ENCODE results near the gene BGLAP. TPM values are rescaled to one million over a fixed set of nuclear protein-coding genes. Genes with fewer than 3 reads are reported as not detected.
A peak's percentile ranks its signal among the peaks of the same experiment; 100 is the strongest.

BGLAP gene
- total RNA-seq, 1 experiment from 2014 or later: 2.4 TPM

GRCh38 chr1:156247460-156248322 is 5.7 kb downstream of the BGLAP start, which contains the start of gene PAQR6:
Gene PAQR6, minus strand, starts transcription at chr1:156248056. Its CDS starts 1,325 bp downstream, at chr1:156246731.
- TF ChIP-seq, protein P1, sequence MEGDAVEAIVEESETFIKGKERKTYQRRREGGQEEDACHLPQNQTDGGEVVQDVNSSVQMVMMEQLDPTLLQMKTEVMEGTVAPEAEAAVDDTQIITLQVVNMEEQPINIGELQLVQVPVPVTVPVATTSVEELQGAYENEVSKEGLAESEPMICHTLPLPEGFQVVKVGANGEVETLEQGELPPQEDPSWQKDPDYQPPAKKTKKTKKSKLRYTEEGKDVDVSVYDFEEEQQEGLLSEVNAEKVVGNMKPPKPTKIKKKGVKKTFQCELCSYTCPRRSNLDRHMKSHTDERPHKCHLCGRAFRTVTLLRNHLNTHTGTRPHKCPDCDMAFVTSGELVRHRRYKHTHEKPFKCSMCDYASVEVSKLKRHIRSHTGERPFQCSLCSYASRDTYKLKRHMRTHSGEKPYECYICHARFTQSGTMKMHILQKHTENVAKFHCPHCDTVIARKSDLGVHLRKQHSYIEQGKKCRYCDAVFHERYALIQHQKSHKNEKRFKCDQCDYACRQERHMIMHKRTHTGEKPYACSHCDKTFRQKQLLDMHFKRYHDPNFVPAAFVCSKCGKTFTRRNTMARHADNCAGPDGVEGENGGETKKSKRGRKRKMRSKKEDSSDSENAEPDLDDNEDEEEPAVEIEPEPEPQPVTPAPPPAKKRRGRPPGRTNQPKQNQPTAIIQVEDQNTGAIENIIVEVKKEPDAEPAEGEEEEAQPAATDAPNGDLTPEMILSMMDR (conservative IDR thresholded peaks at IDR 0.05): no peak
- H3K18ac ChIP-seq (ENCODE audit: insufficient read length, low read depth, low read length): no peak within 1 kb of the TSS
- no peaks in the 10 kb centered on the region for H4K20me1 ChIP-seq (ENCODE audit: control insufficient read depth, insufficient read depth, insufficient read length)
- H2BK5ac ChIP-seq (ENCODE audit: insufficient read length, low read length): no peak within 1 kb of the TSS
- no peak within 1 kb of the TSS for H4K5ac ChIP-seq (ENCODE audit: insufficient read length, low read depth, low read length)
- H3K9ac ChIP-seq (ENCODE audit: extremely low read depth, insufficient read length, low read length): no peak within 1 kb of the TSS
- H3K4me2 ChIP-seq (ENCODE audit: insufficient read depth, insufficient read length, low read length): no peak within 1 kb of the TSS
- H2BK12ac ChIP-seq (ENCODE audit: insufficient read length, low read depth, low read length): no peak within 1 kb of the TSS
- H3K27ac ChIP-seq (ENCODE audit: insufficient read length, low read depth, low read length): no peak within 1 kb of the TSS
- peaks cover 16 to 46% (median 35%) of the 10 kb centered on the region in 3 experiments; a peak in 6 of 7 replicates for H3K36me3 Mint-ChIP-seq (ENCODE audit: insufficient read depth in 1 of 3, low read depth in 3 of 3)
- peaks cover 4% of the 10 kb centered on the region; the same call in 1 of the 2 replicates for H3K27me3 Mint-ChIP-seq (ENCODE audit: low read depth)
- H3K9me3 Mint-ChIP-seq: no peaks in the 10 kb centered on the region
- H3K56ac ChIP-seq (ENCODE audit: insufficient read length, low read depth, low read length): no peak within 1 kb of the TSS
- WGBS (ENCODE audit: extremely low coverage, insufficient read length, low lambda C conversion rate): no CpG with 5 or more reads among the region's 16 CpGs
- H2AK5ac ChIP-seq (ENCODE audit: insufficient read length, low read length): no peak within 1 kb of the TSS
- H3T11ph ChIP-seq (ENCODE audit: low read length): no peak within 1 kb of the TSS
- peak within 1 kb of the TSS; percentile 26; the same call in 1 of the 2 replicates for H3K14ac ChIP-seq (ENCODE audit: insufficient read depth, low read length)
- H3K4me1 Mint-ChIP-seq: peaks cover 15 to 22% of the 10 kb centered on the region in 2 experiments
- no peak within 1 kb of the TSS for H2AFZ ChIP-seq (ENCODE audit: low read length)
- H3K4me1 ChIP-seq (ENCODE audit: insufficient read depth, low read length): peaks cover 2% of the 10 kb centered on the region; the same call in 1 of the 2 replicates
- H3K23me2 ChIP-seq (ENCODE audit: insufficient read length, low read depth, low read length, poor library complexity, severe bottlenecking): peaks cover 3% of the 10 kb centered on the region
- DNase-seq: peak; percentile 61
- H2BK15ac ChIP-seq (ENCODE audit: low read depth, low read length): no peak within 1 kb of the TSS
- H3K9me3 ChIP-seq (ENCODE audit: control insufficient read depth, low read depth, low read length): no peaks in the 10 kb centered on the region
- no peak within 1 kb of the TSS for H4K91ac ChIP-seq (ENCODE audit: insufficient read length, low read depth, low read length)
- H2BK20ac ChIP-seq (ENCODE audit: low read depth, low read length, poor library complexity, severe bottlenecking): no peak within 1 kb of the TSS
- H2BK120ac ChIP-seq (ENCODE audit: low read depth, low read length, poor library complexity, severe bottlenecking): no peak within 1 kb of the TSS
- H3K79me2 ChIP-seq (ENCODE audit: insufficient read depth, low read length): no peaks in the 10 kb centered on the region
- H3K27me3 ChIP-seq (ENCODE audit: insufficient read depth, low read length): no peaks in the 10 kb centered on the region
- peak within 1 kb of the TSS; percentile 61 to 89 (median 70); a peak in 5 of 7 replicates for H3K27ac Mint-ChIP-seq
- H3K79me1 ChIP-seq (ENCODE audit: insufficient read depth, low read depth, low read length, poor library complexity, severe bottlenecking): no peaks in the 10 kb centered on the region
- no peak within 1 kb of the TSS for H3K4ac ChIP-seq (ENCODE audit: low read depth, low read length)
- no peak within 1 kb of the TSS for H3K23ac ChIP-seq (ENCODE audit: insufficient read length, low read depth, low read length)
- no peak within 1 kb of the TSS for H3K4me3 Mint-ChIP-seq
- no peak within 1 kb of the TSS for H4K8ac ChIP-seq (replicated peaks; ENCODE audit: insufficient read length, low read depth, low read length)

Data from H9 (cell line).